AG04450 (cell line): ENCODE results near the gene AK8. TPM values are rescaled to one million over a fixed set of nuclear protein-coding genes. Genes with fewer than 3 reads are reported as not detected.
"Not testable (repeated sequence)": the region's sequence is repeated elsewhere in the genome, so short reads cannot be mapped to it uniquely, and the experiment has no call there.

ENCODE experiments used
- CTCF ChIA-PET: fragments of 300-600, 350-600 bp; formaldehyde crosslinking; extraction: SDS; loops from one replicate; lab custom pipeline; 2022; ENCODE audit warnings: antibody characterized with exemption, inconsistent platforms; lab: Charles Lee
- POLR2A ChIA-PET: fragments of 350-600 bp; formaldehyde crosslinking; extraction: SDS; loops from one replicate; lab custom pipeline; 2021; ENCODE audit warnings: antibody characterized with exemption, inconsistent platforms; lab: Yijun Ruan, JAX
- DNase-seq: peaks from one replicate; pipeline ENCODE4 v3.0.0-alpha.2; 2011; ENCODE audit warnings: low read depth, low spot score
- H3K27ac ChIP-seq: one replicate; pipeline ENCODE4 v1.5.1; 2012; ENCODE audit warnings: low read depth, low read length, control low read depth
- H3K27me3 ChIP-seq: one replicate; pipeline ENCODE4 v1.6.0; 2012; ENCODE audit warnings: low read length; ENCODE audit not compliant: control insufficient read depth, insufficient read depth
- H3K4me3 ChIP-seq: 2 replicates; pipeline ENCODE4 v1.5.1; 2011; ENCODE audit warnings: mild to moderate bottlenecking, low read depth, low read length, control low read depth
- H3K9me3 ChIP-seq: 2 replicates; pipeline ENCODE4 v1.5.1; 2012; ENCODE audit warnings: low read length; ENCODE audit not compliant: control insufficient read depth, insufficient read depth
- CTCF ChIP-seq: IDR thresholded peaks from 2 replicates; pipeline ENCODE4 v1.5.1; 2011; ENCODE audit warnings: low read depth, low read length, control low read depth, inconsistent platforms
- polyA plus RNA-seq: library from polyadenylated mRNA; depleted of rRNA; stranded (reverse); fragments of >200 nt; gene quantifications from 2 replicates; pipeline ENCODE4 v1.2.3, GENCODE V29; 2011

The AK8 gene
- polyA plus RNA-seq, 1 experiment, result 0.14 TPM

- no peak for TF ChIP-seq CTCF
- H3K4me3 ChIP-seq, result no peak overlapping the region
- DNase-seq, result no peak
- no peaks in the 10 kb centered on the region for H3K9me3 ChIP-seq
- no peak overlapping the region for H3K27ac ChIP-seq
- H3K27me3 ChIP-seq, result peaks cover 4% of the 10 kb centered on the region
- POLR2A ChIA-PET, result no interaction called here
- CTCF ChIA-PET, result no interaction called here
Observed at GRCh38 chr9:132717326-132717945, 160.6 kb downstream of the AK8 start.

- CTCF ChIA-PET, result no interaction called here
- Histone ChIP-seq H3K4me3 (no peak overlapping the region), H3K27me3 (no peaks in the 10 kb centered on the region), H3K27ac (no peak overlapping the region), H3K9me3 (no peaks in the 10 kb centered on the region)
- POLR2A ChIA-PET, result no interaction called here
- DNase-seq, result no peak
- TF ChIP-seq CTCF, result no peak
Observed at GRCh38 chr9:132716007-132716406, 162.1 kb downstream of the AK8 start.

GRCh38 chr9:132712753-132713152 is 165.3 kb downstream of the AK8 start:
- H3K27me3 ChIP-seq, result peaks cover 2% of the 10 kb centered on the region
- H3K9me3 ChIP-seq, result no peaks in the 10 kb centered on the region; the same call in 1 of the 2 replicates
- TF ChIP-seq CTCF, result no peak
- POLR2A ChIA-PET, result no interaction called here
- no peak overlapping the region for H3K4me3 ChIP-seq
- H3K27ac ChIP-seq, result no peak overlapping the region
- CTCF ChIA-PET, result no interaction called here
- no peak for DNase-seq

GRCh38 chr9:132711846-132712245 is 166.2 kb downstream of the AK8 start:
- Histone ChIP-seq H3K4me3 (no peak overlapping the region), H3K27me3 (peaks cover 2% of the 10 kb centered on the region), H3K9me3 (no peaks in the 10 kb centered on the region; the same call in 1 of the 2 replicates), H3K27ac (no peak overlapping the region)
- ChIA-PET CTCF (no interaction called here), POLR2A (interaction anchor here (0.8 kb wide), 1 partner anchor 12 kb away, joined by 6 read pairs; no protein-coding TSS in a partner anchor)
- no peak for TF ChIP-seq CTCF
- no peak for DNase-seq

GRCh38 chr9:132711152-132711551 is 166.9 kb downstream of the AK8 start:
- POLR2A ChIA-PET, CTCF ChIA-PET, H3K27ac ChIP-seq, H3K9me3 ChIP-seq, H3K4me3 ChIP-seq, H3K27me3 ChIP-seq, DNase-seq: not testable (repeated sequence)
